KOPT-K1 (cell line): ENCODE measurements around the gene TTL.

ENCODE experiments used
- H3K27ac ChIP-seq: fragments of 200-600 bp; sonication (generic); 2 replicates; pipeline ENCODE4 v1.5.1; 2016; ENCODE audit warnings: antibody characterized with exemption, mild to moderate bottlenecking, low read depth, low read length; ENCODE audit not compliant: poor library complexity, severe bottlenecking
- H3K36me3 ChIP-seq: fragments of 200-600 bp; sonication (generic); 2 replicates; pipeline ENCODE4 v1.5.1; 2017; ENCODE audit warnings: antibody characterized with exemption, mild to moderate bottlenecking, low read length, moderate library complexity; ENCODE audit not compliant: insufficient read depth
- H3K9me3 ChIP-seq: fragments of 200-600 bp; sonication (generic); 2 replicates; pipeline ENCODE4 v1.5.1; 2017; ENCODE audit warnings: antibody characterized with exemption, low read length, mild to moderate bottlenecking; ENCODE audit not compliant: insufficient read depth, poor library complexity, severe bottlenecking

Gene TTL

GRCh38 chr2:112459372-112459771 lies 22.6 kb upstream of the TTL start:
- no peaks in the 10 kb centered on the region for H3K9me3 ChIP-seq
- no peak overlapping the region for H3K27ac ChIP-seq
- H3K36me3 ChIP-seq, result no peaks in the 10 kb centered on the region

- Histone ChIP-seq H3K36me3 (no peaks in the 10 kb centered on the region), H3K27ac (no peak overlapping the region), H3K9me3 (no peaks in the 10 kb centered on the region)
Observed at GRCh38 chr2:112462178-112462577, 19.8 kb upstream of the TTL start.

- H3K9me3 ChIP-seq, result no peaks in the 10 kb centered on the region
- no peaks in the 10 kb centered on the region for H3K36me3 ChIP-seq
- H3K27ac ChIP-seq, result no peak overlapping the region
Observed at GRCh38 chr2:112463256-112463655, 18.7 kb upstream of the TTL start.

GRCh38 chr2:112465382-112465781 lies 16.6 kb upstream of the TTL start:
- no peaks in the 10 kb centered on the region for H3K9me3 ChIP-seq
- H3K27ac ChIP-seq, result no peak overlapping the region
- H3K36me3 ChIP-seq, result no peaks in the 10 kb centered on the region

GRCh38 chr2:112472547-112473263 lies 9.3 kb upstream of the TTL start:
- H3K36me3 ChIP-seq, result no peaks in the 10 kb centered on the region
- H3K9me3 ChIP-seq, result no peaks in the 10 kb centered on the region
- H3K27ac ChIP-seq, result no peak overlapping the region

GRCh38 chr2:112474844-112475486 lies 7.0 kb upstream of the TTL start:
- Histone ChIP-seq H3K9me3 (no peaks in the 10 kb centered on the region), H3K27ac (no peak overlapping the region), H3K36me3 (no peaks in the 10 kb centered on the region)

GRCh38 chr2:112476434-112476833 lies 5.5 kb upstream of the TTL start:
- H3K36me3 ChIP-seq, result no peaks in the 10 kb centered on the region
- no peaks in the 10 kb centered on the region for H3K9me3 ChIP-seq
- no peak overlapping the region for H3K27ac ChIP-seq

- Histone ChIP-seq H3K27ac (peak overlapping the region; percentile 71), H3K36me3 (peaks cover 4% of the 10 kb centered on the region), H3K9me3 (no peaks in the 10 kb centered on the region)
Observed at GRCh38 chr2:112480530-112481049, 1.4 kb upstream of the TTL start.

GRCh38 chr2:112481050-112481527 lies 867 bp upstream of the TTL start:
- Histone ChIP-seq H3K36me3 (peaks cover 9% of the 10 kb centered on the region), H3K27ac (peak overlapping the region; percentile 71), H3K9me3 (no peaks in the 10 kb centered on the region)

- H3K9me3 ChIP-seq, result no peaks in the 10 kb centered on the region
- H3K27ac ChIP-seq, result peak overlapping the region; percentile 75
- H3K36me3 ChIP-seq, result peaks cover 22% of the 10 kb centered on the region
Observed at GRCh38 chr2:112482309-112483041, 519 bp downstream of the TTL start.

- H3K36me3 ChIP-seq, result peaks cover 28% of the 10 kb centered on the region
- H3K27ac ChIP-seq, result peak overlapping the region; percentile 75
- no peaks in the 10 kb centered on the region for H3K9me3 ChIP-seq
Observed at GRCh38 chr2:112483042-112483473, 1.1 kb downstream of the TTL start.

- Histone ChIP-seq H3K36me3 (peaks cover 32% of the 10 kb centered on the region), H3K9me3 (no peaks in the 10 kb centered on the region), H3K27ac (no peak overlapping the region)
Observed at GRCh38 chr2:112483831-112484230, 1.9 kb downstream of the TTL start.

- Histone ChIP-seq H3K9me3 (no peaks in the 10 kb centered on the region), H3K27ac (no peak overlapping the region), H3K36me3 (peaks cover 41% of the 10 kb centered on the region)
Observed at GRCh38 chr2:112485849-112486248, 3.9 kb downstream of the TTL start.

GRCh38 chr2:112486895-112487294 lies 4.9 kb downstream of the TTL start:
- H3K9me3 ChIP-seq, result no peaks in the 10 kb centered on the region
- no peak overlapping the region for H3K27ac ChIP-seq
- peaks cover 41% of the 10 kb centered on the region for H3K36me3 ChIP-seq

- H3K9me3 ChIP-seq, result no peaks in the 10 kb centered on the region
- H3K27ac ChIP-seq, result no peak overlapping the region
- H3K36me3 ChIP-seq, result peaks cover 41% of the 10 kb centered on the region
Observed at GRCh38 chr2:112487444-112487961, 5.5 kb downstream of the TTL start.
